ENCODE results near the gene CPED1. TPM values are rescaled to one million over a fixed set of nuclear protein-coding genes. Genes with fewer than 3 reads are reported as not detected.

CPED1 gene
- total and polyA plus RNA-seq, 4 experiments from 2014 or later, result 0.32 TPM; not detected in 3

- DNase-seq, result no peak
- H3K9me3 Mint-ChIP-seq, result no peaks in the 10 kb centered on the region
- H3K27ac Mint-ChIP-seq, result no peak overlapping the region
- Histone ChIP-seq H3K9me3 (ENCODE audit: control insufficient read depth in 1 of 2, low read length in 2 of 2) (no peaks in the 10 kb centered on the region), H3K27me3 (ENCODE audit: insufficient read depth, low read length) (no peaks in the 10 kb centered on the region), H3K4me1 (ENCODE audit: insufficient read depth, low read length) (no peaks in the 10 kb centered on the region), H3K4me3 (ENCODE audit: low read length in 2 of 2) (no peak overlapping the region), H3K36me3 (ENCODE audit: insufficient read depth, low read length) (no peaks in the 10 kb centered on the region), H3K27ac (ENCODE audit: low read depth, low read length) (no peak overlapping the region)
- ChIA-PET CTCF (ENCODE audit: partially characterized antibody) (no interaction called here), POLR2A (ENCODE audit: partially characterized antibody) (no interaction called here)
- no peak overlapping the region for H3K4me3 Mint-ChIP-seq
- no peaks in the 10 kb centered on the region for H3K4me1 Mint-ChIP-seq
- no peaks in the 10 kb centered on the region for H3K36me3 Mint-ChIP-seq
- peaks cover 2 to 3% of the 10 kb centered on the region in 2 donors for H3K27me3 Mint-ChIP-seq
- intact Hi-C loops (cut with micrococcal nuclease), result no loop called here
These were observed 138.5 kb downstream of the CPED1 start for GRCh38 chr7:121126801-121127534.

- no peak overlapping the region for H3K4me3 ChIP-seq (ENCODE audit: low read length in 2 of 2)
- ChIA-PET POLR2A (ENCODE audit: partially characterized antibody) (no interaction called here), CTCF (ENCODE audit: partially characterized antibody) (no interaction called here)
- Mint-ChIP-seq H3K9me3 (no peaks in the 10 kb centered on the region), H3K27ac (no peak overlapping the region), H3K36me3 (no peaks in the 10 kb centered on the region), H3K27me3 (peaks cover 0 to 4% of the 10 kb centered on the region in 2 donors), H3K4me1 (no peaks in the 10 kb centered on the region), H3K4me3 (no peak overlapping the region)
- intact Hi-C loops (cut with micrococcal nuclease), result no loop called here
- DNase-seq, result no peak
- H3K36me3 ChIP-seq (ENCODE audit: insufficient read depth, low read length), result no peaks in the 10 kb centered on the region
- H3K4me1 ChIP-seq (ENCODE audit: insufficient read depth, low read length), result no peaks in the 10 kb centered on the region
- no peaks in the 10 kb centered on the region for H3K9me3 ChIP-seq (ENCODE audit: control insufficient read depth in 1 of 2, low read length in 2 of 2)
- no peaks in the 10 kb centered on the region for H3K27me3 ChIP-seq (ENCODE audit: insufficient read depth, low read length)
- no peak overlapping the region for H3K27ac ChIP-seq (ENCODE audit: low read depth, low read length)
These were observed 144.4 kb downstream of the CPED1 start for GRCh38 chr7:121132940-121133339.

- ChIA-PET CTCF (ENCODE audit: partially characterized antibody) (no interaction called here), POLR2A (ENCODE audit: partially characterized antibody) (no interaction called here)
- H3K4me3 ChIP-seq (ENCODE audit: low read length in 2 of 2), result no peak overlapping the region
- Mint-ChIP-seq H3K9me3 (no peaks in the 10 kb centered on the region), H3K27me3 (peaks cover 0 to 4% of the 10 kb centered on the region in 2 donors), H3K4me1 (peaks cover 0 to 4% (median 1%) of the 10 kb centered on the region in 4 donors), H3K4me3 (no peak overlapping the region), H3K27ac (no peak overlapping the region), H3K36me3 (no peaks in the 10 kb centered on the region)
- H3K27me3 ChIP-seq (ENCODE audit: insufficient read depth, low read length), result no peaks in the 10 kb centered on the region
- no peaks in the 10 kb centered on the region for H3K4me1 ChIP-seq (ENCODE audit: insufficient read depth, low read length)
- no peaks in the 10 kb centered on the region for H3K9me3 ChIP-seq (ENCODE audit: control insufficient read depth in 1 of 2, low read length in 2 of 2)
- no peak overlapping the region for H3K27ac ChIP-seq (ENCODE audit: low read depth, low read length)
- DNase-seq, result no peak
- H3K36me3 ChIP-seq (ENCODE audit: insufficient read depth, low read length), result no peaks in the 10 kb centered on the region
- intact Hi-C loops (cut with micrococcal nuclease), result no loop called here
These were observed 144.9 kb downstream of the CPED1 start for GRCh38 chr7:121133444-121133843.

GRCh38 chr7:121137580-121137979, 149.1 kb downstream of the CPED1 start:
- H3K27ac Mint-ChIP-seq, result no peak overlapping the region
- no peak for DNase-seq
- H3K4me1 Mint-ChIP-seq, result peaks cover 0 to 4% (median 1%) of the 10 kb centered on the region in 4 donors
- H3K27me3 Mint-ChIP-seq, result peaks cover 0 to 4% of the 10 kb centered on the region in 2 donors
- no peak overlapping the region for H3K4me3 Mint-ChIP-seq
- no peak overlapping the region for H3K27ac ChIP-seq (ENCODE audit: low read depth, low read length)
- H3K9me3 ChIP-seq (ENCODE audit: control insufficient read depth in 1 of 2, low read length in 2 of 2), result no peaks in the 10 kb centered on the region
- no peaks in the 10 kb centered on the region for H3K9me3 Mint-ChIP-seq
- intact Hi-C loops (cut with micrococcal nuclease), result no loop called here
- H3K36me3 Mint-ChIP-seq, result no peaks in the 10 kb centered on the region
- no peak overlapping the region for H3K4me3 ChIP-seq (ENCODE audit: low read length in 2 of 2)
- ChIA-PET CTCF (ENCODE audit: partially characterized antibody) (no interaction called here), POLR2A (ENCODE audit: partially characterized antibody) (interaction anchor here (0.8 kb wide), 1 partner anchor 413 kb away, joined by 3 read pairs; no protein-coding TSS in a partner anchor)
- H3K36me3 ChIP-seq (ENCODE audit: insufficient read depth, low read length), result no peaks in the 10 kb centered on the region
- no peaks in the 10 kb centered on the region for H3K4me1 ChIP-seq (ENCODE audit: insufficient read depth, low read length)
- H3K27me3 ChIP-seq (ENCODE audit: insufficient read depth, low read length), result no peaks in the 10 kb centered on the region

- Histone ChIP-seq H3K27ac (ENCODE audit: low read depth, low read length) (no peak overlapping the region), H3K36me3 (ENCODE audit: insufficient read depth, low read length) (no peaks in the 10 kb centered on the region), H3K4me3 (ENCODE audit: low read length in 2 of 2) (no peak overlapping the region), H3K27me3 (ENCODE audit: insufficient read depth, low read length) (no peaks in the 10 kb centered on the region), H3K4me1 (ENCODE audit: insufficient read depth, low read length) (no peaks in the 10 kb centered on the region), H3K9me3 (ENCODE audit: control insufficient read depth in 1 of 2, low read length in 2 of 2) (no peaks in the 10 kb centered on the region)
- Mint-ChIP-seq H3K4me1 (peaks cover 0 to 4% (median 1%) of the 10 kb centered on the region in 4 donors), H3K36me3 (no peaks in the 10 kb centered on the region), H3K9me3 (no peaks in the 10 kb centered on the region), H3K27me3 (peaks cover 0 to 6% of the 10 kb centered on the region in 2 donors), H3K27ac (peak overlapping the region in 1 of 7 donors; percentile 36), H3K4me3 (peak overlapping the region in 5 of 8 donors; percentile 14 to 42 (median 31))
- DNase-seq, result no peak
- ChIA-PET POLR2A (ENCODE audit: partially characterized antibody) (no interaction called here), CTCF (ENCODE audit: partially characterized antibody) (no interaction called here)
- intact Hi-C loops (cut with micrococcal nuclease), result no loop called here
These were observed 149.9 kb downstream of the CPED1 start for GRCh38 chr7:121138262-121138933.

- intact Hi-C loops (cut with micrococcal nuclease), result no loop called here
- Mint-ChIP-seq H3K27ac (no peak overlapping the region), H3K9me3 (no peaks in the 10 kb centered on the region), H3K27me3 (peaks cover 0 to 3% of the 10 kb centered on the region in 2 donors), H3K4me3 (no peak overlapping the region), H3K36me3 (no peaks in the 10 kb centered on the region), H3K4me1 (peaks cover 0 to 4% (median 1%) of the 10 kb centered on the region in 4 donors)
- ChIA-PET POLR2A (ENCODE audit: partially characterized antibody) (no interaction called here), CTCF (ENCODE audit: partially characterized antibody) (no interaction called here)
- Histone ChIP-seq H3K4me3 (ENCODE audit: low read length in 2 of 2) (no peak overlapping the region), H3K27ac (ENCODE audit: low read depth, low read length) (no peak overlapping the region), H3K36me3 (ENCODE audit: insufficient read depth, low read length) (no peaks in the 10 kb centered on the region), H3K9me3 (ENCODE audit: control insufficient read depth in 1 of 2, low read length in 2 of 2) (no peaks in the 10 kb centered on the region), H3K4me1 (ENCODE audit: insufficient read depth, low read length) (no peaks in the 10 kb centered on the region), H3K27me3 (ENCODE audit: insufficient read depth, low read length) (no peaks in the 10 kb centered on the region)
- DNase-seq, result no peak
These were observed 150.9 kb downstream of the CPED1 start for GRCh38 chr7:121139427-121139826.

- H3K9me3 ChIP-seq (ENCODE audit: control insufficient read depth in 1 of 2, low read length in 2 of 2), result no peaks in the 10 kb centered on the region
- no peak overlapping the region for H3K27ac Mint-ChIP-seq
These were observed 152.3 kb downstream of the CPED1 start for GRCh38 chr7:121140790-121141189.

More at GRCh38 chr7:121140790-121141189, 152.3 kb downstream of the CPED1 start:
- no peak overlapping the region for H3K27ac ChIP-seq (ENCODE audit: low read depth, low read length)
- CTCF ChIA-PET (ENCODE audit: partially characterized antibody), result no interaction called here
- no peaks in the 10 kb centered on the region for H3K4me1 ChIP-seq (ENCODE audit: insufficient read depth, low read length)
- H3K4me3 ChIP-seq (ENCODE audit: low read length in 2 of 2), result no peak overlapping the region
- Mint-ChIP-seq H3K4me3 (no peak overlapping the region), H3K36me3 (no peaks in the 10 kb centered on the region), H3K27me3 (peaks cover 0 to 3% of the 10 kb centered on the region in 2 donors), H3K4me1 (peaks cover 0 to 4% (median 1%) of the 10 kb centered on the region in 4 donors), H3K9me3 (no peaks in the 10 kb centered on the region)
- DNase-seq, result no peak
- POLR2A ChIA-PET (ENCODE audit: partially characterized antibody), result no interaction called here
- no peaks in the 10 kb centered on the region for H3K27me3 ChIP-seq (ENCODE audit: insufficient read depth, low read length)
- intact Hi-C loops (cut with micrococcal nuclease), result no loop called here
- H3K36me3 ChIP-seq (ENCODE audit: insufficient read depth, low read length), result no peaks in the 10 kb centered on the region
